Fibroblast of skin of scalp (primary cell): Measurements from ENCODE around the gene CTNNA1.
"Not testable (repeated sequence)": the region's sequence is repeated elsewhere in the genome, so short reads cannot be mapped to it uniquely, and the experiment has no call there.

ENCODE experiments used
- DNase-seq: peaks from one replicate; pipeline ENCODE4 v3.0.0-alpha.2; 2013

The CTNNA1 gene

GRCh38 chr5:138760448-138761110, 7.4 kb downstream of the CTNNA1 start:
- no peak for DNase-seq

GRCh38 chr5:138761115-138761514, 7.9 kb downstream of the CTNNA1 start:
- DNase-seq, result not testable (repeated sequence)

- not testable (repeated sequence) for DNase-seq
These were observed 8.4 kb downstream of the CTNNA1 start for GRCh38 chr5:138761670-138762069.

GRCh38 chr5:138762110-138762509, 8.9 kb downstream of the CTNNA1 start:
- DNase-seq, result no peak

GRCh38 chr5:138763037-138763778, 10.0 kb downstream of the CTNNA1 start:
- DNase-seq, result no peak

GRCh38 chr5:138770291-138770690, 17.1 kb downstream of the CTNNA1 start:
- no peak for DNase-seq

GRCh38 chr5:138770977-138771376, 17.8 kb downstream of the CTNNA1 start:
- DNase-seq, result no peak

- no peak for DNase-seq
These were observed 19.9 kb downstream of the CTNNA1 start for GRCh38 chr5:138772986-138773594.

- not testable (repeated sequence) for DNase-seq
These were observed 20.4 kb downstream of the CTNNA1 start for GRCh38 chr5:138773624-138774023.

- no peak for DNase-seq
These were observed 21.8 kb downstream of the CTNNA1 start for GRCh38 chr5:138775034-138775433.

- DNase-seq, result no peak
These were observed 25.0 kb downstream of the CTNNA1 start for GRCh38 chr5:138778234-138778633.

- DNase-seq, result no peak
These were observed 30.8 kb downstream of the CTNNA1 start for GRCh38 chr5:138783976-138784375.

- DNase-seq, result peak; percentile 58
These were observed 31.4 kb downstream of the CTNNA1 start for GRCh38 chr5:138784590-138784989.

- DNase-seq, result peak; percentile 50
These were observed 36.6 kb downstream of the CTNNA1 start for GRCh38 chr5:138789771-138790242.

- DNase-seq, result no peak
These were observed 37.5 kb downstream of the CTNNA1 start for GRCh38 chr5:138790684-138791083.

- DNase-seq, result no peak
These were observed 39.1 kb downstream of the CTNNA1 start for GRCh38 chr5:138792195-138792790.

GRCh38 chr5:138793575-138793974, 40.4 kb downstream of the CTNNA1 start:
- DNase-seq, result peak; percentile 21

- DNase-seq, result no peak
These were observed 50.1 kb downstream of the CTNNA1 start for GRCh38 chr5:138803285-138803684.

GRCh38 chr5:138803935-138804334, 50.7 kb downstream of the CTNNA1 start:
- no peak for DNase-seq

GRCh38 chr5:138805096-138805495, 51.9 kb downstream of the CTNNA1 start:
- DNase-seq, result no peak

- no peak for DNase-seq
These were observed 54.0 kb downstream of the CTNNA1 start for GRCh38 chr5:138807182-138807581.

GRCh38 chr5:138809391-138809790, 56.2 kb downstream of the CTNNA1 start:
- DNase-seq, result peak; percentile 59

- DNase-seq, result not testable (repeated sequence)
These were observed 57.6 kb downstream of the CTNNA1 start for GRCh38 chr5:138810861-138811260.
